GM21360 (cell line): Measurements from ENCODE around the gene HOXB4.

Source experiments
- ATAC-seq: cut with Tn5 transposase; IDR thresholded peaks from one replicate; pipeline ENCODE4 v1.9.1; 2021; ENCODE audit warnings: mild to moderate bottlenecking, moderate library complexity; ENCODE audit not compliant: unreplicated experiment

The HOXB4 gene

GRCh38 chr17:48561884-48562810 lies 16.0 kb downstream of the HOXB4 start:
- no peak for ATAC-seq

- no peak for ATAC-seq
These were observed 18.0 kb downstream of the HOXB4 start for GRCh38 chr17:48559840-48560817.

GRCh38 chr17:48559122-48559839 lies 18.9 kb downstream of the HOXB4 start:
- ATAC-seq: no peak

GRCh38 chr17:48558831-48559121 lies 19.4 kb downstream of the HOXB4 start:
- no peak for ATAC-seq

- ATAC-seq: no peak
These were observed 19.9 kb downstream of the HOXB4 start for GRCh38 chr17:48558057-48558830.

- ATAC-seq: no peak
These were observed 21.4 kb downstream of the HOXB4 start for GRCh38 chr17:48556576-48557401.

GRCh38 chr17:48556229-48556575 lies 21.9 kb downstream of the HOXB4 start:
- no peak for ATAC-seq

GRCh38 chr17:48555258-48556228 lies 22.6 kb downstream of the HOXB4 start:
- ATAC-seq: no peak

GRCh38 chr17:48554412-48555257 lies 23.5 kb downstream of the HOXB4 start:
- ATAC-seq: no peak

- no peak for ATAC-seq
These were observed 24.3 kb downstream of the HOXB4 start for GRCh38 chr17:48553826-48554225.

- ATAC-seq: no peak
These were observed 25.0 kb downstream of the HOXB4 start for GRCh38 chr17:48553190-48553547.

- ATAC-seq: no peak
These were observed 25.5 kb downstream of the HOXB4 start for GRCh38 chr17:48552466-48553189.

- ATAC-seq: no peak
These were observed 26.3 kb downstream of the HOXB4 start for GRCh38 chr17:48551596-48552465.

- ATAC-seq: no peak
These were observed 27.0 kb downstream of the HOXB4 start for GRCh38 chr17:48551214-48551555.

- no peak for ATAC-seq
These were observed 27.5 kb downstream of the HOXB4 start for GRCh38 chr17:48550502-48551213.
